ENCODE measurements around the gene OR8B4.

OR8B4 gene

GRCh38 chr11:124440608-124441007, 15.9 kb upstream of the OR8B4 start:
- Histone ChIP-seq H3K79me2 (ENCODE audit: control insufficient read depth, insufficient read depth, low read length) (no peaks in the 10 kb centered on the region), H3K4ac (ENCODE audit: low read depth, low read length) (no peak overlapping the region), H2BK15ac (replicated peaks; ENCODE audit: low read depth) (no peak overlapping the region), H4K5ac (ENCODE audit: low read length) (no peak overlapping the region), H4K8ac (ENCODE audit: low read depth, low read length) (no peak overlapping the region), H3K23ac (ENCODE audit: low read length) (no peak overlapping the region), H2BK5ac (ENCODE audit: low read length) (no peak overlapping the region), H3K9ac (ENCODE audit: low read length) (no peak overlapping the region), H3K36me3 (ENCODE audit: control insufficient read depth, insufficient read depth, low read length) (no peaks in the 10 kb centered on the region), H2BK120ac (ENCODE audit: low read depth, low read length) (no peak overlapping the region), H3K4me1 (ENCODE audit: control insufficient read depth, low read depth, low read length) (no peaks in the 10 kb centered on the region), H3K18ac (ENCODE audit: low read length) (no peak overlapping the region), H3K79me1 (ENCODE audit: low read length) (no peaks in the 10 kb centered on the region), H3K56ac (ENCODE audit: low read length) (no peak overlapping the region), H2AK5ac (ENCODE audit: low read length) (no peak overlapping the region), H3K27ac (ENCODE audit: low read depth, low read length) (no peak overlapping the region), H3K4me3 (ENCODE audit: low read length) (no peak overlapping the region), H3K27me3 (ENCODE audit: insufficient read depth, low read length, poor library complexity) (no peaks in the 10 kb centered on the region), H3K4me2 (ENCODE audit: low read length) (no peak overlapping the region)
- no peak for DNase-seq
- WGBS (ENCODE audit: extremely low coverage, insufficient coverage, low lambda C conversion rate) = no CpG with 5 or more reads among the region's 4 CpGs

- Histone ChIP-seq H4K5ac (ENCODE audit: low read length) (no peak overlapping the region), H2BK15ac (replicated peaks; ENCODE audit: low read depth) (no peak overlapping the region), H2BK5ac (ENCODE audit: low read length) (no peak overlapping the region), H3K27me3 (ENCODE audit: insufficient read depth, low read length, poor library complexity) (no peaks in the 10 kb centered on the region), H3K4ac (ENCODE audit: low read depth, low read length) (no peak overlapping the region), H2BK120ac (ENCODE audit: low read depth, low read length) (no peak overlapping the region), H3K4me1 (ENCODE audit: control insufficient read depth, low read depth, low read length) (no peaks in the 10 kb centered on the region), H3K18ac (ENCODE audit: low read length) (no peak overlapping the region), H3K4me2 (ENCODE audit: low read length) (no peak overlapping the region), H3K27ac (ENCODE audit: low read depth, low read length) (no peak overlapping the region), H4K8ac (ENCODE audit: low read depth, low read length) (no peak overlapping the region), H3K36me3 (ENCODE audit: control insufficient read depth, insufficient read depth, low read length) (no peaks in the 10 kb centered on the region), H3K23ac (ENCODE audit: low read length) (no peak overlapping the region), H3K79me1 (ENCODE audit: low read length) (no peaks in the 10 kb centered on the region), H3K9ac (ENCODE audit: low read length) (no peak overlapping the region), H3K79me2 (ENCODE audit: control insufficient read depth, insufficient read depth, low read length) (no peaks in the 10 kb centered on the region), H3K56ac (ENCODE audit: low read length) (no peak overlapping the region), H3K4me3 (ENCODE audit: low read length) (no peak overlapping the region), H2AK5ac (ENCODE audit: low read length) (no peak overlapping the region)
- no peak for DNase-seq
- WGBS (ENCODE audit: extremely low coverage, insufficient coverage, low lambda C conversion rate) = no CpG with 5 or more reads among the region's 2 CpGs
Observed at GRCh38 chr11:124434699-124435098, 10.0 kb upstream of the OR8B4 start.

- Histone ChIP-seq H3K27me3 (ENCODE audit: insufficient read depth, low read length, poor library complexity) (no peaks in the 10 kb centered on the region), H3K27ac (ENCODE audit: low read depth, low read length) (no peak overlapping the region), H3K4me1 (ENCODE audit: control insufficient read depth, low read depth, low read length) (no peaks in the 10 kb centered on the region), H2BK5ac (ENCODE audit: low read length) (no peak overlapping the region), H3K4ac (ENCODE audit: low read depth, low read length) (no peak overlapping the region), H2BK120ac (ENCODE audit: low read depth, low read length) (no peak overlapping the region), H3K4me2 (ENCODE audit: low read length) (no peak overlapping the region), H3K36me3 (ENCODE audit: control insufficient read depth, insufficient read depth, low read length) (no peaks in the 10 kb centered on the region), H3K23ac (ENCODE audit: low read length) (no peak overlapping the region), H3K79me2 (ENCODE audit: control insufficient read depth, insufficient read depth, low read length) (no peaks in the 10 kb centered on the region), H3K79me1 (ENCODE audit: low read length) (no peaks in the 10 kb centered on the region), H2BK15ac (replicated peaks; ENCODE audit: low read depth) (no peak overlapping the region), H3K4me3 (ENCODE audit: low read length) (no peak overlapping the region), H3K18ac (ENCODE audit: low read length) (no peak overlapping the region), H4K8ac (ENCODE audit: low read depth, low read length) (no peak overlapping the region), H3K9ac (ENCODE audit: low read length) (no peak overlapping the region), H2AK5ac (ENCODE audit: low read length) (no peak overlapping the region), H3K56ac (ENCODE audit: low read length) (no peak overlapping the region), H4K5ac (ENCODE audit: low read length) (no peak overlapping the region)
- no CpG with 5 or more reads among the region's 2 CpGs for WGBS (ENCODE audit: extremely low coverage, insufficient coverage, low lambda C conversion rate)
- DNase-seq = no peak
Observed at GRCh38 chr11:124429599-124429998, 4.9 kb upstream of the OR8B4 start.

- DNase-seq = no peak
- Histone ChIP-seq H2BK15ac (replicated peaks; ENCODE audit: low read depth) (no peak overlapping the region), H2AK5ac (ENCODE audit: low read length) (no peak overlapping the region), H3K36me3 (ENCODE audit: control insufficient read depth, insufficient read depth, low read length) (no peaks in the 10 kb centered on the region), H3K56ac (ENCODE audit: low read length) (no peak overlapping the region), H3K9ac (ENCODE audit: low read length) (no peak overlapping the region), H4K8ac (ENCODE audit: low read depth, low read length) (no peak overlapping the region), H3K27ac (ENCODE audit: low read depth, low read length) (no peak overlapping the region), H3K4me1 (ENCODE audit: control insufficient read depth, low read depth, low read length) (no peaks in the 10 kb centered on the region), H4K5ac (ENCODE audit: low read length) (no peak overlapping the region), H3K27me3 (ENCODE audit: insufficient read depth, low read length, poor library complexity) (no peaks in the 10 kb centered on the region), H3K23ac (ENCODE audit: low read length) (no peak overlapping the region), H3K79me2 (ENCODE audit: control insufficient read depth, insufficient read depth, low read length) (no peaks in the 10 kb centered on the region), H2BK120ac (ENCODE audit: low read depth, low read length) (no peak overlapping the region), H3K4me3 (ENCODE audit: low read length) (no peak overlapping the region), H2BK5ac (ENCODE audit: low read length) (no peak overlapping the region), H3K79me1 (ENCODE audit: low read length) (no peaks in the 10 kb centered on the region), H3K4me2 (ENCODE audit: low read length) (no peak overlapping the region), H3K4ac (ENCODE audit: low read depth, low read length) (no peak overlapping the region), H3K18ac (ENCODE audit: low read length) (no peak overlapping the region)
- no CpG with 5 or more reads among the region's 4 CpGs for WGBS (ENCODE audit: extremely low coverage, insufficient coverage, low lambda C conversion rate)
Observed at GRCh38 chr11:124421043-124421442, 3.6 kb downstream of the OR8B4 start.

- Histone ChIP-seq H3K4me1 (ENCODE audit: control insufficient read depth, low read depth, low read length) (no peaks in the 10 kb centered on the region), H3K4me3 (ENCODE audit: low read length) (no peak overlapping the region), H3K27ac (ENCODE audit: low read depth, low read length) (no peak overlapping the region), H2BK120ac (ENCODE audit: low read depth, low read length) (no peak overlapping the region), H3K4me2 (ENCODE audit: low read length) (no peak overlapping the region), H3K79me2 (ENCODE audit: control insufficient read depth, insufficient read depth, low read length) (no peaks in the 10 kb centered on the region), H3K79me1 (ENCODE audit: low read length) (no peaks in the 10 kb centered on the region), H3K27me3 (ENCODE audit: insufficient read depth, low read length, poor library complexity) (no peaks in the 10 kb centered on the region), H3K4ac (ENCODE audit: low read depth, low read length) (no peak overlapping the region), H2BK5ac (ENCODE audit: low read length) (no peak overlapping the region), H3K18ac (ENCODE audit: low read length) (no peak overlapping the region), H4K8ac (ENCODE audit: low read depth, low read length) (no peak overlapping the region), H3K9ac (ENCODE audit: low read length) (no peak overlapping the region), H3K36me3 (ENCODE audit: control insufficient read depth, insufficient read depth, low read length) (no peaks in the 10 kb centered on the region), H2AK5ac (ENCODE audit: low read length) (no peak overlapping the region), H3K23ac (ENCODE audit: low read length) (no peak overlapping the region), H4K5ac (ENCODE audit: low read length) (no peak overlapping the region), H2BK15ac (replicated peaks; ENCODE audit: low read depth) (no peak overlapping the region), H3K56ac (ENCODE audit: low read length) (no peak overlapping the region)
- no CpG with 5 or more reads among the region's 5 CpGs for WGBS (ENCODE audit: extremely low coverage, insufficient coverage, low lambda C conversion rate)
- DNase-seq = peak; percentile 45
Observed at GRCh38 chr11:124415356-124415923, 9.2 kb downstream of the OR8B4 start.

- Histone ChIP-seq H2BK120ac (ENCODE audit: low read depth, low read length) (no peak overlapping the region), H4K5ac (ENCODE audit: low read length) (no peak overlapping the region), H3K9ac (ENCODE audit: low read length) (no peak overlapping the region), H3K56ac (ENCODE audit: low read length) (no peak overlapping the region), H3K36me3 (ENCODE audit: control insufficient read depth, insufficient read depth, low read length) (no peaks in the 10 kb centered on the region), H3K79me1 (ENCODE audit: low read length) (no peaks in the 10 kb centered on the region), H3K27ac (ENCODE audit: low read depth, low read length) (no peak overlapping the region), H3K27me3 (ENCODE audit: insufficient read depth, low read length, poor library complexity) (no peaks in the 10 kb centered on the region), H2BK5ac (ENCODE audit: low read length) (no peak overlapping the region), H3K4me3 (ENCODE audit: low read length) (no peak overlapping the region), H3K18ac (ENCODE audit: low read length) (no peak overlapping the region), H3K23ac (ENCODE audit: low read length) (no peak overlapping the region), H3K79me2 (ENCODE audit: control insufficient read depth, insufficient read depth, low read length) (no peaks in the 10 kb centered on the region), H3K4me1 (ENCODE audit: control insufficient read depth, low read depth, low read length) (no peaks in the 10 kb centered on the region), H2BK15ac (replicated peaks; ENCODE audit: low read depth) (no peak overlapping the region), H3K4ac (ENCODE audit: low read depth, low read length) (no peak overlapping the region), H2AK5ac (ENCODE audit: low read length) (no peak overlapping the region), H4K8ac (ENCODE audit: low read depth, low read length) (no peak overlapping the region), H3K4me2 (ENCODE audit: low read length) (no peak overlapping the region)
- no peak for DNase-seq
- no CpG with 5 or more reads among the region's 7 CpGs for WGBS (ENCODE audit: extremely low coverage, insufficient coverage, low lambda C conversion rate)
Observed at GRCh38 chr11:124409906-124410305, 14.8 kb downstream of the OR8B4 start.
